Cerebellar cortex (tissue), 1 donor: ENCODE measurements around the gene RHD.
"Not testable (repeated sequence)": the region's sequence is repeated elsewhere in the genome, so short reads cannot be mapped to it uniquely, and the experiment has no call there.

Experiments
- DNase-seq: peaks from one replicate; pipeline ENCODE4 v3.0.0-alpha.2; 2015; ENCODE audit warnings: low spot score

Gene RHD

DNA sequence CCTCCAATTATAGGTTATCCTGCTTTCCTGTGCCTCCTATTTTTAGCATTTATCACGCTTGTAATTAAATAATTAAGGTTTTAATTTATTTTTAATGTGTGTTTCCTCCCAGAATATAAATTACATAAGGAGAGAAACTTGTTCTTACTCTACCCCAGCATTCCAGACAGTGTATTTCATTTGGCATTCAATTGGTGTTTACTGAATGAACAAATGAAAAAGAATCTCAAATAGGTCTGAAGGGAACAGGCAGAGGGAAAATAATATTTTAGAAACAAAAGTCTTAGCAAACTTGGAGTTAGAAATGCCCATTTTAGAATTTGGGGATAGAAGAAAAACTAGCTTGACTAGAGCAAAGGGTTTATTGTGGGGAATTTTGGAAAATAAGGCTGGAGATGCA, 15.1 kb upstream of the RHD start:
- DNase-seq = no peak

DNA sequence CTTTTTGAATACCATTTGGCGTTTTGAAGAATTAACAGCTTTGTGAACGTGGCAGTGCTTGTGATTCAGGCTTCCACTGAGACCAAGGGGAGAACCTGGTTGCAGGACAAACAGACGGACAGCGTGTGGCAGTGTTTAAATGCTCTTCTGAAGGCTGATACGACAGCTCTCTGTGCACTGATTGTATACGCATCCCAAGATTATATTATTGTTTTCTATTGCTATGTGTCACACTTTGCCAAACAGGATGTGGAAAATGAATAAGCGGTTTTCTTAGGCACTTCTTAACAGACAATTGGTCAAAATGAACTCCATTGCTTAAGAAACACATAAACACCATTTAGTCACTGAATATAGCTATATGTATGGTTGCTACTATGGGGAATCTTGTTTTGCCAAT, 12.5 kb upstream of the RHD start:
- DNase-seq = not testable (repeated sequence)

DNA sequence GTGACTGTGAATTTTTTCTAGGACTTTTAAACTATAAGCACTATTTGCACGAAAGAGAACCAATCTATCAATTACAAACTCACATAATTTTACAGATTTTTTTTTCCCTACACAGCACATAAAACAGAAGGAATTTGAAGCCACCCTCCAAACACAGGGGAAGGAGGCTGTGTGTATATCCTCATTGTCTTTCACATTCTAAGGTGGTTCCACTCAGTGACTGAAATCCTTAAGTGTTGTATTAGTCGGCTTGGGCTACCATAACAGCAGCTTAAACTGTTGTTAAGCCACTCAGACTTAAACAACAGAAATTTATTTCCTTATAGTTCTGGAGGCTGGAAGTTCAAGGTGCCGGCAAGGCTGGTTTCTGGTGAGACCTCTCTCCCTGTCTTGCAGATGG, 12.0 kb upstream of the RHD start:
- DNase-seq = not testable (repeated sequence)

DNA sequence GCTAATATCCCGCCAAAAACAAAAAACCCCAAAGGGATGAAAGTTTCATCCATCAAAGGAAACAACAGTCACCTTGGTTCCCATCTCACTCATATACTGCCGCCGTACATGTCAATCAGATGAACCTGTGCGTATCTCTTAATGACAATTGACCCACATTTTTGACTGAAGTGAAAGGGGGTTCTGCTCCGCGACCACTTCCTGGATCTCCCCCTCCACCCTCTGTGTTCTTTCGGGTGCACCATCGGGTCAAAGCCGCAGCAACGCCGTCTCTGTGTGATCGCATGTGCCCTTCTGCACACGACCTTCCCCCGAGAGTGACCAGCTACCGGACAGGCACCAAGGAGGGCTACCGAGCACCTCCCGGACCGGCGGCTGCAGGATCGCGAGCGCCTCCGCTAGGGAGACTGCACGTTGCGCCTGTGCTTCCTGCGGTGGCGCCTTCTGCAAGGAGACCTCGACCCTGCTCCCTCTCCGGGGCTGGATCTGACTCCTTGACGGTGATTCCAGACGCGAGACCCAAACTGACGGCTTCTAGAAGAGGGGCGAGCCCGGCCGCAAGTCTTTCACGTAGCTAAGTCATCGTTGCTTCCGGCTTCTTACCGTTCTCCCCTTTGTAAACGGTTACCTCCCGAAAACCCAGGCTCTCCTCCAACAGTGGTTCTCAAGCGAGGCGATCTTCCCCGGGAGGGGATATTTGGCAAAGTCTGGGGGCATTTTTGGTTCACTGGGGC, 5.6 kb upstream of the RHD start:
- not testable (repeated sequence) for DNase-seq

DNA sequence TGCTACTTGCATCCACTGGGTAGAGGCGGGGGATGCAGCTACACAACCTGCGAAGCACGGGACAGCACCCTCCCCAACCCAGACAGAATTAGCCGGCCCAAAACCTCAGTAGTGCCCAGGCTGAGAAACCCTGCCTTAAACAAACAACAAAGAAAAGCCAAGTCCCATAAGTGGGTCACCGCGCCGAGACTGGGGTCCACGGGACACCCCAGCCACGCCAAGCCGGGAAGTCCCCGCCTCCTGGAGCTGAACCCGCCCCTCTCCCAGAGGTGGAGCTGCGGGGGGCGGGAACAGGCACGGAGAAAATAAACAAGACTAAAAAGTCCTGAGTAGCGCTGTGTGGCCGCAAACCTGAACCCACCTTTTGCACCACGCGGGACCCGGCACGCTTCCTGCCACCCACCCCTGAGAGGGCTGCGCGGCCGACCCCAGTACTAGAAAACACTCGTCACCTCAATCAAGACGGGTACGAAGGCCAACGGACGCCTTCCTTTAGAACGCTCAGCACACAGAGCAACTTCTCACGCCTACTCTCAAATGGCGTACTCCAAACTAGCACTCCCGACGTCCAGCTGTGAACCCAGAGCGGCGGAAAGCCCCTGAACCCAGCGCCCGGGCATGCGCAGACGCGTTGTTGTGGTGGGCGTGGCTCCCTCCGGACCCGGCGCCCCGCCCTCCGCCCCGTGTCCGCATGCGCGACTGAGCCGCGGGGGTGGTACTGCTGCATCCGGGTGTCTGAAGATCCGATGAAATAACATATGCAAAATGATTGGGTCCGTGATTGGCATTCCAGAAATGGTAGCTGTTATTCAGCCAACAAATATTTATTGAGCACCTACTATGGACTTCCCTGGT, 4.8 kb upstream of the RHD start:
- peak; percentile 66 for DNase-seq

DNA sequence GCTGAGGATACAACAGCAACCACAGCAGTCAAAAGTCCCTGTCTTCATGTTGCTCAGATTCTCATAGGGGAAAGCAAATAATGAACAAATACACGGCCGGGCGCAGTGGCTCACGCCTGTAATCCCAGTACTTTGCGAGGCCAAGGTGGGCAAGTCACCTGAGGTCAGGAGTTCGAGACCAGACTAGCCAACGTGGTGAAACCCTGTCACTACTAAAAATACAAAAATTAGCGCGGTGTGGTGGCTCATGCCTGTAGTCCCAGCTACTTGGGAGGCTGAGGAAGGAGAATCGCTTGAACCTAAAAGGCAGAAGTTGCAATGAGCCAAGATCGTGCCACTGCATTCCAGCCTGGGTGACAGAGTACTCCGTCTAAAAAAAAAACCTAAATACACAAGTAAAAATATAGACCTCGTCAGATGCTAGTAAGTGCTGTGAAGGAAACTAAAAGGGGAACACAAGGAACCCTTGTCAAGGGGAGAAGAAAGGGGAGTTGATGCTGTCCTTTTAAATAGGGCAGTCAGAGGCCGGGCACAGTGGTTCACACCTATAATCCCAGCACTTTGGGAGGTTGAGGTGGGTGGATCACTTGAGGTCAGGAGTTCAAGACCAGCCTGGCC, 4.1 kb upstream of the RHD start:
- DNase-seq = not testable (repeated sequence)

DNA sequence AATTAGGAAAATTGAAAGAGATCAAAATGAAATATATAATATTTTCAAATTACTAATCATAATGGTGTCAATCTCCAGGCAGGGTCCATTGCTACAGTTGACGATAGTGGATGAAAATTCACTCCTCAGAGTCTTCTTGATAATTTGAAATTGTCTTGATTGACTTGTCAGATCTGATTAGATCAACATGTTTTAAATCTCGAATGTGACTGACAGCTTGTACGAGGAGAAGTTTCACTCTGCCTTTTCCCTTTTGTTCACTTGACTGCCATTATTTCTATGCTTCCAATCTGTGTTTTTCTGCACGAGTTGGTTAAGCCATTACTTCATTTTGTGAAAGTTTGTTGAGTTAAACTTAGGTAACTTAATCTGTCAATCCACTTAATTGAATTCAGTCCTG, 3.3 kb downstream of the RHD start:
- not testable (repeated sequence) for DNase-seq

DNA sequence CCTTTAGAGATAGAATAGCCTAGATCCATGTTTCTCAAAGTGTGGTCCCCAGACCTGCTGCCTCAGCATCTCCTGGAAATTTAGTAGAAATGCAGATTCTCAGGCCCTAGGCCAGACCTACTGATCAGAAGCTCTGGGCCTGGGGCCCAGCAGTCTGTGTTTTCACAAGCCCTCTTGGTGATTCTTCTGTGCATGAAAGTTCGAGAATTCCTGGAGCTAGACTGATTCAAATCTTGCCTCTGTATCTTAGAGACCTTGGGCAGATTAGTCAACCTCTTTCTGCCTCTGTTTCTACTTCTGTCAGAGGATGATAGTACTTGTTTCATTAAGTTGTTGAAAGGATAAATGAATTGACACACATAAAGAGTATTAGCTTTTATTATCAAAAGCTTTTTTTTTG, 5.0 kb downstream of the RHD start:
- DNase-seq = not testable (repeated sequence)

DNA sequence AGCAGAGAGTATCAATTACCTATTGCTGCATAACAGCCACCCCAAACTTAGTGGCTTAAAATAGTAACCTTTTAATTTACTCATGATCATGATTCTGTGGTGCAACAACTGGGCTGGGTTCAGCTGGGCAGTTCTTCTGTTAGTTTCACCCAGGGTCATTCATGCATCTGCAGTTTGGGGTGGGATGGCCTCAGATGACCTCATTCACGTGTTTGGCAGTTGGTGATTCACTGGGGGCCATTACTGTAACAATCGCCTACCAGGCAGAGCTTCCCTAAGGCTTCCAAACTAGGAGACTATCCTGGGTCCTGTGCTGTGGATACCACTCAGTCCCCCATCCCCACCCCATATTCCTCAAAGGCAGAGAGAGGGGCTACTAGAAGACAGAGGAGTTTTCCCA, 6.0 kb downstream of the RHD start:
- DNase-seq = not testable (repeated sequence)

DNA sequence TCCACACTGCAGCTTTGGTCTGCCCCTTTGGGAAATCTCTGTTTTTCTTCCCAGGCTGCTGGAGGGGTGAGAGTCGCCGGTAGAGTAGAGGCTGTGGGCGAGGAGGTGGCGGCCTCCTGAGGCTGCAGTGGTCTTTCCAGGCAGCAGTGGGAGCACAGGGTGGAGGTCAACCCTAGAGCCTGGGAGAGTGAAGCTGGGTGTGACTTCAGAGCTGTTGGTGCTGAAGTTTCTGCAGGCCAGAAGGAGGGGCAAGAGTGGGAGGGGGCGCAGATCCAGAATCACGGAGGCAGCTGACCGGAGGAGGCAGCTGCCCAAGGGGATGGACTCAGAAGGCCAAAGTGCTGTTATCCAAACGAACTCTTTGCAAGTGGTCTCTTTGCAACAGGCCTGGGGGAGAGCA, 6.5 kb downstream of the RHD start:
- DNase-seq = not testable (repeated sequence)

DNA sequence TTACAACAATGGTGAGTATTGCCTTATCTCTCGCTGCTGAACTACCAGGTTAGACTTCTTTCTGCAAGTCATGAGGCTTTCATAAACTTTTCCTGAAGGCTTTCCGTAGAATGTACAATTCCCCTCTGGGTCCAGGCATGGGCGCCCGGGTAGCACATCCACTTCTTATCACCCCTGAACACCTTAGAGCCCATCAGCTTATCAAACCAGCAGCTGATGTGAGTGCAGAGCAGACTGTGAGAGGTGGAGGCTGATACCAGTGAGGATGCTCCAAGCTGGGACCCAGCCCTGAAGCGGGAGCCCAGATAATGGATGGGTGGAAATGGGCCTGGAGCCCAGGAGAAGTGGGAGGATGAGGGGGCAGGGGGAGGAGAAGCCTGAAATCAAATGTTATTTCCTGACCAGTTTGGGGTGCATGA, 7.4 kb downstream of the RHD start:
- not testable (repeated sequence) for DNase-seq

DNA sequence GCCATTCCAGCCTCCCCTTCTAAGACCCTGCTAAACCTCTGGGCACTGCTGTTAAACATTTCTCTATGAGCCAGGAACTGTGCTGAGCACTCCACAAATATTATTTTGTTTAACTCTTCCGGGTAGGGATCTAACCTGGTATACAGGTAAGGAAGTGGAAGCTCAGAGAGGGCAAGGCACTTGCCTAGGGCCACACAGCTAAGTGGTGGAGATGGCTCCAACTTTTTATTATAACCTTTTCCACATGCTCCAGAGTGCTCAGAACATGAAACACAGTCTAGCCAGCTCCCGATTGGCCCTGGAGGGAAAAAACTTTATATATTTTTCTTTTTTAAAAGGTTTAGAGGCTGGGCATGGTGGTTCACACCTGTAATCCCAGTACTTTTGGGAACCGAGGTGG, 13.6 kb downstream of the RHD start:
- not testable (repeated sequence) for DNase-seq

DNA sequence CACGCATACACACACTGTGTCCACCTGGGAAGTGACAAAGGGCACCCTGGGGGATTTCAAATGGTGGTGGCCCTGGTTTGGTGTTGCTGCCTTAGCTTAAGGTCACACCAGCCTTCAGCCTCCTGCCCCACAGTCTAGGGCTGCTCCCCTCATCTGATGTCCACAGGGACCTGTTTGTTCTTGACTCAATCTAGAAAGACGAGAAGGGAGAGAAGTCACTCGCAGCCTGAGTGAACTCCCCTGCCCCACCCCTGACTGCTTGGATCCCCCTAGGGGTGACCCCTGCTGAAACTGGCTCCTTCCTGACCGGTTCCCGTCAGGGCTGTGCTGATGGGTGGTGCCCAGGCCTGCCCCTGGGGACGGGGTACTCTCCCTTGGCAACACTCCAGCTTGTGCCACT, 14.9 kb downstream of the RHD start:
- DNase-seq = peak; percentile 3

DNA sequence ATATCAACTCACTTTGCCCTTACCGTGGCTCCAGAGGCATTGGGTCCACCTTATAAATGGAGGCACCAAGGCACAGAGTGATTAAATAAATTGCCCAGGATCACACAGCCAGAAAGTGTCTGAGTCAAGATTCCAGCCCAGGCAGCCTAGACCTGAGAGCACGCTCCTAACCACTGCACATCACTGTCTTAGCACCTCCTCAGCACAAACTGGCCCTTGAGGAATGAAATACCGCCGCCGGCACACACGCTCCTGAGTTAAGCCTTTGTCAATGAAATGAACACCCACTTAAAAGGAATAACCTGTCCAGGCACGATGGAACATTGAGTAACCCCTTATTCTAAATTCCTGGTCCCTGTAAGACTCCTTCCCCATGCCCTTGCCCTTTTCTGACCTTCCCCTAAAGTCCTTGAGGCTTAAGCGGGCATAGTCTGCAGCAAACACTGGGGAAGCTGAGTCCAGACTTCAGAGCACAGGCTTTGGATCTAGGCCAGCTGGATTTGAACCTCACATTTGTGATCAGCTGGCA, 16.3 kb downstream of the RHD start:
- DNase-seq = not testable (repeated sequence)

DNA sequence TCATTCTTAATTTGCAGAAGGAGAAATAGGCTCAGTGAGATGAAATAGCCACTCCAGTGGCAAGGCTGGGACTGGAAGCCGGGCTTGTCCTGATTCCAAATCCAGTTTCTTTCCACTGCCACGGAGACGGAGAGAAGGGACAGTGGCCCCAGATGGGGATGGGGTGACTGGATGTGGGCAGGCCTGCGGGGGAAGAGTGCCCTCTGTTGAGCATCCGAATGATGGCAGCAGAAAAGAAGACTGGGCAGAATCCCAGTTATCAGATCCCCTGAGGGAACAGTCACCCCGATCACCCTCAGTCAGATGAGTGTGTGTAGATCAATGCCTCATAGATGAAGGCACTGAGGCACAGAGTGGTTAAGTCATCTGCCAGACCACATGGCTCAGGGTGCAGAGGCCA, 17.7 kb downstream of the RHD start:
- not testable (repeated sequence) for DNase-seq

DNA sequence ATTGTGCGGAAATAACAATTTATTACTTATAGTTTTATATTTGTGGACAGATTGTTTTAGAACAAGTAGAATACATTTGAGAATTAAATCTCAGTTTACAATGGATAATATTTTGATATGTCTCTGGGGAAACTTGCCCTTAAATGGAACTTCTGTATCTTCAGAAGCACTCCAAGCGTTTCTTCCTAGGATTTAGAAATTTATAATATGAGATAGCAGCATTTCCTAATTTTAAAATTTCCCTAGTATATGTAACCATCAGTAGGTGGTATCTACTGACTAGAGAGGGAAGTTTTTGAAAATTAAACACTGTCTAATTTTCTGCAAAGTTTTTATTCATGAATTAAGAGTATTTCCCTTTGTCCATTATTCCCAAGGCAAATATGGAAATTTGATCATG, 21.1 kb downstream of the RHD start:
- not testable (repeated sequence) for DNase-seq

DNA sequence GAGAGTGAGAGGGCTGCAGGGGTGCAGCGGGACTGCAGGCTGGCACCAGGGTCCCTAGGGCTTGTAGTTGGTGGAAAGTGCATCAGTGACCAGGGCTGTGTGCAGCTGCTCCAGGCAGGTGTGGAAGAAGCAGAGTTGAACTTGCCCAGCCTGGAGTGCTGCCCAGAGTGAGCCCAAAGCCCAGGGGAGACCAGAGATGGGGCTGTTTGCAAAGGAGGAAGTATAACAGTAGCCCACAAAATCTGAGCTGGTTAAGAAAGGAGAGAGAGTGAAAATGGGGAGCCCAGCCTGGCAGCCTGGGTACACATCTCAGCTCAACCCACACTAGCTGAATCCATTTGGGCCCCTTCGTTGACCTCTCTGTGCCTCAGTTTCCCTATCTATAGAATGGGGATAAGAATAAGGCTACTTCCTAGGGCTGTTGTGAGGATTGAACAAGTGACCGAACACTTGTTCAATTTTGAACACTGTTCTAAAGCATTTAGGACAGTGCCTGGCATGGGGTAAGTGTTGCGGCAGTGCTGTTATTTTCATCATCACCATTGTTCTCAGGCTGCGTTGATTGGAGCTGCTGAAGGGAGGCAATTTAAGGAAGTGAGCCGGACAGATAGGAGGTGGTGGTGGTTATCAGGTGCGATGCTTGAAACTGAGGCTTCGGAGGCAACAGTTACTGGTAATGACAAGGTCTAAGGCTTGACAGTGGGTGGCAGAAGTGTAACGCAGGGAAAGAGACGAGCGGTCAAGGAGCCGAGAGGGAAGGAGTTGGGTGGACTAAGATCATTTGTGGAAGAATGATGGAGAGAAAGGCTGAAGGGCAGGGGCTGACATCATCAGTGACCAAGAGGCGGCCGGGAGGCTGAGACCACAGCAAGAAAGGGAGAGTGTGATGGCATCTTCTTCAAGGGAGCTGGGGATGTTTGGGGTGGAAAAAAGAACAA, 22.8 kb downstream of the RHD start:
- not testable (repeated sequence) for DNase-seq

DNA sequence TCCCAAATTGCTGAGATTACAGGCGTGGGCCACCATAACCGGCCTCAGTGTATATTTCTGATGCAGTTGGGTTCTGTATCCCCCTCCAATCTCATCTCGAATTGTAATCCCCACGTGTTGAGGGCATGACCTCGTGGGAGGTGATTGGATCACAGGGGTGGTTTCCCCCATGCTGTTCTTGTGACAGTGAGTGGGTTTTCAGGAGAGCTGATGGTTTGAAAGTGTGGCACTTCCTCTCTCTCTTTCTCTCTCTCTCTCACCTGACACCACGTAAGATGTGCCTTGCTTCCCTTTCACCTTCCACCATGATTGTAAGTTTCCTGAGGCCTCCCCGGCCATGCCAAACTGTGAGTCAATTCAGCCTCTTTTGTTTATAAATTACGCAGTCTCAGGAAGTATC, 24.2 kb downstream of the RHD start:
- not testable (repeated sequence) for DNase-seq

DNA sequence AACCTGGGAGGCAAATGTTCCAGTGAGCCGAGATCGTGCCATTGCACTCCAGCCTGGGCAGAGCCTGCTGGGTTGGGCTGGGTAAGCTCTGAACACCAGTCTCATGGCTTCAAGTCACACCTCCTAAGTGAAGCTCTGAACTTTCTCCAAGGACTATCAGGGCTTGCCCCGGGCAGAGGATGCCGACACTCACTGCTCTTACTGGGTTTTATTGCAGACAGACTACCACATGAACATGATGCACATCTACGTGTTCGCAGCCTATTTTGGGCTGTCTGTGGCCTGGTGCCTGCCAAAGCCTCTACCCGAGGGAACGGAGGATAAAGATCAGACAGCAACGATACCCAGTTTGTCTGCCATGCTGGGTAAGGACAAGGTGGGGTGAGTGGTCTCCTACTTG, 28.4 kb downstream of the RHD start:
- DNase-seq = not testable (repeated sequence)

DNA sequence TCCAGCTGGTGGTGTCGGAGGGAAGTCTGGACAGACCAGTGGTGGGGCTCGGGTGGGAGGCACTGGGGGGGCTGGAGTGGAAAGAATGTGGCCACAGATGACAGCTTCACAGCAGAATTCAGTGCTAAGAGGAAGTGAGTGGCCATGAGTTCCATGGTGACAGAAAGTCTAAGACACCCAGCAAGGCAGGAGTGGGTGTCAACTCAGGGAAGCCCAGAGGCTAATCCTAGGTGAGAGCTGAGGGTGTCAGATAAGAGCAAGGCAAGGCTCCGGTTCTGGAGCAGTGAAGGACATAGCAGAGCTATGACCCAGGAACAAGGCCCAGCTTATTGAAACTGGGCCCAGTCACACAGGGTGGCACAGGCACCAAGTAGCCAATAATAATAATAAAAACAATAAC, 30.0 kb downstream of the RHD start:
- DNase-seq = not testable (repeated sequence)

DNA sequence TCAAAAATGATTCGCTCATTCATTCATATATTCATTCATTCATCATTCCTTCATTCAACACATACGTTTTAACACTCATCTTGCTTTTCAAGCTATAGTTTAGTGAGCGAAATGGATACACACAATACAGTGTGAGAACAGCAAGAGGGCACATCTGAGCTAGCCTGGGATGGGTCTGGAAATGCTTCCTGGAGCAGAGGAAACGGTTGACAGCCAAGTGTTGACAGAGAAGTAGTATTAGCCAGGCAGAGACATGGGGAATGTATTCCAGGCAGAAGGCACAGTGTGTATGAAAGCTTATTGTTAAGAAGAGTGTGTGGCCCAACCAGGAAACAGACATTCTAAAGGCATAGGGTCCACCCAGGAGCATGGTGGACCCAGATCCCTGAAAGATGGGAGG, 32.6 kb downstream of the RHD start:
- not testable (repeated sequence) for DNase-seq
